Measurements from ENCODE around the gene LDLRAP1. TPM values are rescaled to one million over a fixed set of nuclear protein-coding genes. Genes with fewer than 3 reads are reported as not detected.

LDLRAP1 gene
- polyA plus RNA-seq, 1 donor from 2014 or later, result 0.22 TPM

DNA sequence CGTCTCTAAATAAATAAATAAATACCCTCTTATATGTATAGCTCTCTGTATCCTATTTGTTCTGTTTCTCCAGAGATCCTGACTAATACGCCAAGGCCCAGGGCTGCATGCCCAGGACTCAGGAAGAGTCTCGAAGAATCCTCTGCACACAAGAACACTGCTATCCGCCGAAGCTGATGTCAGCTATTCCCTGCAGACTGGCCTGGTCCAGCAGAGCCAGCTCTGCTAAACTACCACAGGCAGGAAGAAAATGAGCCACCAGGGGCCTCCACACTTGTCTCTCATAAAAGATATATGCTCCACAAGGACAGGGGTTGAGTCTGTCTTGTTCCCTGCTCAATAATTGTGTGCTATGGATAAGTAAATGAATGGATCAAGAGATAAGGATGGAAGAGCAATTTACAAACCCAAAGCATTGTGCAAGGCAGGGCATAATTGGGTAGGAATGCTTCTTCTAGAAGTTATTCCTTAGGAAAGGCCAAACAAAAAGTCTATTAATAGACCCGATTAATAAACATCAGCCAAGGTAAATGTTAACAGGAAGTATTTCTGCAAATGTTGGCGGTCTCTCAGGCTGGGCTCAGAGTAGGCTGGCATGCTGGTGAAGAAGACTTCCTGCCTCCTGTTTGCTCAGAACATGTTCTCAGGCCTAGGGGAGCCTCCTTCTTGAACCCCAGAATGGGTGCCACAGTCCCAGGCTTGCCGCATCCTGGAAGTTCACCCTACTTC is 46.9 kb downstream of the LDLRAP1 start:
- Histone ChIP-seq H4K20me1 (ENCODE audit: insufficient read depth) (no peaks in the 10 kb centered on the region), H3F3A (ENCODE audit: insufficient read depth, low read length, poor library complexity, severe bottlenecking) (no peaks in the 10 kb centered on the region), H3K9ac (ENCODE audit: low read length) (no peak overlapping the region), H3K27ac (ENCODE audit: low read length) (no peak overlapping the region), H3K9me2 (ENCODE audit: insufficient read depth, low read length) (no peaks in the 10 kb centered on the region), H2AFZ (ENCODE audit: low read depth, low read length) (no peak overlapping the region), H3K4me2 (ENCODE audit: low read length) (no peak overlapping the region), H3K79me2 (replicated peaks; ENCODE audit: insufficient read depth, low read length) (no peaks in the 10 kb centered on the region), H3K9me3 (ENCODE audit: low read length) (no peaks in the 10 kb centered on the region), H3K27me3 (ENCODE audit: insufficient read depth, low read depth, low read length) (no peaks in the 10 kb centered on the region), H3K4me3 (ENCODE audit: low read length) (no peak overlapping the region), H3K36me3 (ENCODE audit: insufficient read depth, low read length) (no peaks in the 10 kb centered on the region)
- TF ChIP-seq, protein P1, sequence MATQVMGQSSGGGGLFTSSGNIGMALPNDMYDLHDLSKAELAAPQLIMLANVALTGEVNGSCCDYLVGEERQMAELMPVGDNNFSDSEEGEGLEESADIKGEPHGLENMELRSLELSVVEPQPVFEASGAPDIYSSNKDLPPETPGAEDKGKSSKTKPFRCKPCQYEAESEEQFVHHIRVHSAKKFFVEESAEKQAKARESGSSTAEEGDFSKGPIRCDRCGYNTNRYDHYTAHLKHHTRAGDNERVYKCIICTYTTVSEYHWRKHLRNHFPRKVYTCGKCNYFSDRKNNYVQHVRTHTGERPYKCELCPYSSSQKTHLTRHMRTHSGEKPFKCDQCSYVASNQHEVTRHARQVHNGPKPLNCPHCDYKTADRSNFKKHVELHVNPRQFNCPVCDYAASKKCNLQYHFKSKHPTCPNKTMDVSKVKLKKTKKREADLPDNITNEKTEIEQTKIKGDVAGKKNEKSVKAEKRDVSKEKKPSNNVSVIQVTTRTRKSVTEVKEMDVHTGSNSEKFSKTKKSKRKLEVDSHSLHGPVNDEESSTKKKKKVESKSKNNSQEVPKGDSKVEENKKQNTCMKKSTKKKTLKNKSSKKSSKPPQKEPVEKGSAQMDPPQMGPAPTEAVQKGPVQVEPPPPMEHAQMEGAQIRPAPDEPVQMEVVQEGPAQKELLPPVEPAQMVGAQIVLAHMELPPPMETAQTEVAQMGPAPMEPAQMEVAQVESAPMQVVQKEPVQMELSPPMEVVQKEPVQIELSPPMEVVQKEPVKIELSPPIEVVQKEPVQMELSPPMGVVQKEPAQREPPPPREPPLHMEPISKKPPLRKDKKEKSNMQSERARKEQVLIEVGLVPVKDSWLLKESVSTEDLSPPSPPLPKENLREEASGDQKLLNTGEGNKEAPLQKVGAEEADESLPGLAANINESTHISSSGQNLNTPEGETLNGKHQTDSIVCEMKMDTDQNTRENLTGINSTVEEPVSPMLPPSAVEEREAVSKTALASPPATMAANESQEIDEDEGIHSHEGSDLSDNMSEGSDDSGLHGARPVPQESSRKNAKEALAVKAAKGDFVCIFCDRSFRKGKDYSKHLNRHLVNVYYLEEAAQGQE (IDR thresholded peaks at IDR 0.05; ENCODE audit: borderline replicate concordance), result no peak
- TF ChIP-seq POLR2AphosphoS5 (IDR thresholded peaks at IDR 0.05), result no peak
- no peak for TF ChIP-seq EZH2 (IDR thresholded peaks at IDR 0.05; ENCODE audit: borderline replicate concordance, insufficient read depth, low read length, poor library complexity, severe bottlenecking)

DNA sequence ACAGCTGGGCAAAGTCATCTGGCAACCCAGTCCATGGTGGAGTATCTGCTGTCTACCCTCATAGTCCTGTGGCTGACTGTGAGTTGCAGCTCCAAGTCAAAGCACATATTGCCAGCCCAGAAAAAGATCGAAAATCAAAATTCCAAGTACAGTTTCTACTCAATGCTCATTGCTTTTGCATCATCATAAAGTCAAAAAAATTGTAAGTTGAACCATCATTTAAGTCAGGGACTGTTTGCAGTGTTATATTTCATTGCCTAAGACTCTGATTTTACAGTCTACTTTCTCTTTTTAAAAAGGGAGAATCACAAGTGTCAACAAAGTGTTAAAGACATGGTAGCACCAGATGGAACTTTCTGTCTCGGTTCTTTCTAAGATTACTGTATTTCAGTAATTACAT is 50.5 kb downstream of the LDLRAP1 start:
- H3K4me2 ChIP-seq (ENCODE audit: low read length), result no peak overlapping the region
- no peak overlapping the region for H3K27ac ChIP-seq (ENCODE audit: low read length)
- peaks cover under 1% of the 10 kb centered on the region for H3K9me3 ChIP-seq (ENCODE audit: low read length)
- no peaks in the 10 kb centered on the region for H4K20me1 ChIP-seq (ENCODE audit: insufficient read depth)
- TF ChIP-seq, protein P1 (IDR thresholded peaks at IDR 0.05; ENCODE audit: borderline replicate concordance), result no peak
- no peak for TF ChIP-seq TAF1 (IDR thresholded peaks at IDR 0.05; ENCODE audit: low read depth)
- H3K27me3 ChIP-seq (ENCODE audit: insufficient read depth, low read depth, low read length), result no peaks in the 10 kb centered on the region
- H3K4me3 ChIP-seq (ENCODE audit: low read length), result no peak overlapping the region
- no peaks in the 10 kb centered on the region for H3F3A ChIP-seq (ENCODE audit: insufficient read depth, low read length, poor library complexity, severe bottlenecking)
- H3K36me3 ChIP-seq (ENCODE audit: insufficient read depth, low read length), result no peaks in the 10 kb centered on the region
- H3K9me2 ChIP-seq (ENCODE audit: insufficient read depth, low read length), result no peaks in the 10 kb centered on the region
- H3K79me2 ChIP-seq (replicated peaks; ENCODE audit: insufficient read depth, low read length), result no peaks in the 10 kb centered on the region
- H2AFZ ChIP-seq (ENCODE audit: low read depth, low read length), result no peak overlapping the region
- no peak overlapping the region for H3K9ac ChIP-seq (ENCODE audit: low read length)

DNA sequence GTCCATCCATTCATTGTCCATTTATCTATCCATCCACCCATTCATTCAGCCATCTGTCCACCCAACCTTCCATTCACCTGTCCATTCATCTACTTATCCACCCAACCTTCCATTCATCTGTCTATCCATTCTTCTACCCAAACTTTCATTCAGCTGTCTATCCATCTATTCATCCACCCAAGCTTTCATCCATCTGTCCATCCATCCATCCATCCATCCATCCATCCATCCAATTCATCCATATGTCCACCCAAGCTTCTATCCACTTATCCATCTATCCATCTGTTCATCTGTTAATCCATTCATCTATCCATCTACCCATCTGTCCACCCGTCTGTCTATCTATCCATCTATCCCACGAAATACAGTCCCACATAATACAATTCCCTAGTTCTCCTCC is 51.6 kb downstream of the LDLRAP1 start:
- Histone ChIP-seq H3K36me3 (ENCODE audit: insufficient read depth, low read length) (no peaks in the 10 kb centered on the region), H3K9me2 (ENCODE audit: insufficient read depth, low read length) (no peaks in the 10 kb centered on the region), H2AFZ (ENCODE audit: low read depth, low read length) (no peak overlapping the region), H3K9ac (ENCODE audit: low read length) (no peak overlapping the region), H3K4me2 (ENCODE audit: low read length) (no peak overlapping the region), H3K27me3 (ENCODE audit: insufficient read depth, low read depth, low read length) (no peaks in the 10 kb centered on the region), H3F3A (ENCODE audit: insufficient read depth, low read length, poor library complexity, severe bottlenecking) (no peaks in the 10 kb centered on the region), H3K9me3 (ENCODE audit: low read length) (peaks cover 3% of the 10 kb centered on the region), H3K4me3 (ENCODE audit: low read length) (no peak overlapping the region), H3K27ac (ENCODE audit: low read length) (no peak overlapping the region), H4K20me1 (ENCODE audit: insufficient read depth) (no peaks in the 10 kb centered on the region), H3K79me2 (replicated peaks; ENCODE audit: insufficient read depth, low read length) (no peaks in the 10 kb centered on the region)
- TF ChIP-seq RAD21 (conservative IDR thresholded peaks at IDR 0.05), result no peak
- TF ChIP-seq TAF1 (IDR thresholded peaks at IDR 0.05; ENCODE audit: low read depth), result no peak
- no peak for TF ChIP-seq POLR2AphosphoS5 (IDR thresholded peaks at IDR 0.05)
- no peak for TF ChIP-seq SMC3 (conservative IDR thresholded peaks at IDR 0.05; ENCODE audit: poor library complexity)
- no peak for TF ChIP-seq EZH2 (IDR thresholded peaks at IDR 0.05; ENCODE audit: borderline replicate concordance, insufficient read depth, low read length, poor library complexity, severe bottlenecking)
- no peak for TF ChIP-seq EP300 (conservative IDR thresholded peaks at IDR 0.05; ENCODE audit: poor library complexity, severe bottlenecking)
- TF ChIP-seq, protein P2, sequence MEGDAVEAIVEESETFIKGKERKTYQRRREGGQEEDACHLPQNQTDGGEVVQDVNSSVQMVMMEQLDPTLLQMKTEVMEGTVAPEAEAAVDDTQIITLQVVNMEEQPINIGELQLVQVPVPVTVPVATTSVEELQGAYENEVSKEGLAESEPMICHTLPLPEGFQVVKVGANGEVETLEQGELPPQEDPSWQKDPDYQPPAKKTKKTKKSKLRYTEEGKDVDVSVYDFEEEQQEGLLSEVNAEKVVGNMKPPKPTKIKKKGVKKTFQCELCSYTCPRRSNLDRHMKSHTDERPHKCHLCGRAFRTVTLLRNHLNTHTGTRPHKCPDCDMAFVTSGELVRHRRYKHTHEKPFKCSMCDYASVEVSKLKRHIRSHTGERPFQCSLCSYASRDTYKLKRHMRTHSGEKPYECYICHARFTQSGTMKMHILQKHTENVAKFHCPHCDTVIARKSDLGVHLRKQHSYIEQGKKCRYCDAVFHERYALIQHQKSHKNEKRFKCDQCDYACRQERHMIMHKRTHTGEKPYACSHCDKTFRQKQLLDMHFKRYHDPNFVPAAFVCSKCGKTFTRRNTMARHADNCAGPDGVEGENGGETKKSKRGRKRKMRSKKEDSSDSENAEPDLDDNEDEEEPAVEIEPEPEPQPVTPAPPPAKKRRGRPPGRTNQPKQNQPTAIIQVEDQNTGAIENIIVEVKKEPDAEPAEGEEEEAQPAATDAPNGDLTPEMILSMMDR (IDR thresholded peaks at IDR 0.05; ENCODE audit: poor library complexity, severe bottlenecking), result no peak
- TF ChIP-seq, protein P1 (IDR thresholded peaks at IDR 0.05; ENCODE audit: borderline replicate concordance), result no peak
